Gastrocnemius medialis (tissue), 4 donors: Measurements from ENCODE around the gene NCAPG2. TPM values are rescaled to one million over a fixed set of nuclear protein-coding genes. Genes with fewer than 3 reads are reported as not detected.
"Not testable (repeated sequence)": the region's sequence is repeated elsewhere in the genome, so short reads cannot be mapped to it uniquely, and the experiment has no call there.

ENCODE experiments used
- ATAC-seq, 2 donors: fragments of 150-250 bp; one replicate each; pipeline ENCODE4 v1.9.1; 2016
- DNase-seq, 2 donors: peaks; one replicate each; pipeline ENCODE4 v3.0.0-alpha.2; 2019
- H3K27ac ChIP-seq, 4 donors: fragments of 200-600 bp; sonication (generic); 1 replicate in 1 of 4; 2 replicates in 3 of 4; pipeline ENCODE4 v1.5.1; 2016 to 2018; ENCODE audit warnings: mild to moderate bottlenecking in 2 of 4, moderate library complexity in 1 of 4
- H3K27me3 ChIP-seq, 3 donors: fragments of 200-600 bp; sonication (generic) in 2 of 3; 1 replicate in 1 of 3; 2 replicates in 2 of 3; pipeline versions ENCODE4 v1.5.1 to v1.6.0; 2016 to 2019; ENCODE audit warnings: mild to moderate bottlenecking in 1 of 3, moderate library complexity in 1 of 3
- H3K36me3 ChIP-seq, 2 donors: fragments of 200-600 bp; sonication (generic) in 1 of 2; one replicate each; pipeline ENCODE4 v1.5.1; 2017 to 2018
- H3K4me1 ChIP-seq, 2 donors: fragments of 200-600 bp; sonication (generic) in 1 of 2; one replicate each; pipeline ENCODE4 v1.5.1; 2016 to 2017; ENCODE audit warnings: mild to moderate bottlenecking in 2 of 2
- H3K4me3 ChIP-seq, 4 donors: fragments of 200-600 bp; sonication (generic) in 3 of 4; 1 replicate in 1 of 4; 2 replicates in 3 of 4; pipeline ENCODE4 v1.5.1; 2016 to 2019; ENCODE audit warnings: mild to moderate bottlenecking in 2 of 4
- H3K9me3 ChIP-seq, 3 donors: fragments of 200-600 bp; sonication (generic) in 2 of 3; 1 replicate in 1 of 3; 2 replicates in 2 of 3; pipeline ENCODE4 v1.5.1; 2016 to 2019
- CTCF ChIP-seq, 5 experiments: fragments of 450-650 bp in 3 of 5; fragments of 200-600 bp in 2 of 5; sonication (generic) in 2 of 5; IDR thresholded peaks in 4 of 5; conservative IDR thresholded peaks in 1 of 5; 1 replicate in 4 of 5; 2 replicates in 1 of 5; pipeline ENCODE4 v1.5.1; 2016 to 2019; ENCODE audit warnings: antibody characterized with exemption in 5 of 5, mild to moderate bottlenecking in 3 of 5, moderate library complexity in 3 of 5
- POLR2A ChIP-seq, 2 donors: fragments of 450-650 bp; IDR thresholded peaks; one replicate each; pipeline ENCODE4 v1.6.1; 2017; ENCODE audit warnings: antibody characterized with exemption in 2 of 2, mild to moderate bottlenecking in 2 of 2, moderate library complexity in 2 of 2
- in situ Hi-C, 4 donors: fragments of 200-750 bp; cut with MboI; loops; one replicate each; pipeline versions ENCODE4 v1.15.0 to v1.8.0; 2017; ENCODE audit warnings: low sequenced_read_pairs in 4 of 4
- intact Hi-C: fragments of 100-400 bp; cut with DNase I; formaldehyde crosslinking; loops from one replicate; pipeline ENCODE4 v1.15.1; 2023; ENCODE audit warnings: low total_unique reads
- total RNA-seq, 4 donors: library from RNA; depleted of rRNA; stranded (reverse); fragments of >200 nt; gene quantifications; one replicate each; pipeline versions ENCODE4 v1.1.0 to v1.2.3, GENCODE V29; 2016

NCAPG2 gene
- total RNA-seq, 4 donors from 2014 or later = 3.0 to 4.5 (median 3.9) TPM

GRCh38 chr7:158702944-158703343 is 1.7 kb downstream of the NCAPG2 start:
- no peak for DNase-seq
- no peak for TF ChIP-seq POLR2A (IDR thresholded peaks at IDR 0.05)
- Histone ChIP-seq H3K4me1 (peaks cover 0 to 17% of the 10 kb centered on the region in 2 donors), H3K9me3 (no peaks in the 10 kb centered on the region), H3K27me3 (no peaks in the 10 kb centered on the region), H3K36me3 (no peaks in the 10 kb centered on the region), H3K27ac (no peak overlapping the region), H3K4me3 (no peak overlapping the region)
- in situ Hi-C loops = loop anchor here in 1 of 4 donors (25.0 kb wide), 1 partner anchor 134 kb away; the partner anchor contains the start of gene ESYT2
- intact Hi-C loops = loop anchor here (5.0 kb wide), 3 partner anchors 79 to 1556 kb away; partner anchors contain the start of gene ESYT2
- ATAC-seq = no peak

GRCh38 chr7:158702196-158702595 is 2.4 kb downstream of the NCAPG2 start:
- Histone ChIP-seq H3K4me1 (peaks cover 0 to 17% of the 10 kb centered on the region in 2 donors), H3K27me3 (no peaks in the 10 kb centered on the region), H3K27ac (no peak overlapping the region), H3K9me3 (no peaks in the 10 kb centered on the region), H3K4me3 (no peak overlapping the region), H3K36me3 (no peaks in the 10 kb centered on the region)
- intact Hi-C loops = loop anchor here (5.0 kb wide), 3 partner anchors 80 to 1555 kb away; partner anchors contain the start of gene ESYT2
- ATAC-seq = no peak
- DNase-seq = no peak
- in situ Hi-C loops = loop anchor here in 1 of 4 donors (25.0 kb wide), 1 partner anchor 135 kb away; the partner anchor contains the start of gene ESYT2
- TF ChIP-seq POLR2A (IDR thresholded peaks at IDR 0.05) (no peak), CTCF (IDR thresholded peaks at IDR 0.05 in 4 of 5, conservative IDR thresholded peaks at IDR 0.05 in 1 of 5) (no peak)

- TF ChIP-seq POLR2A (IDR thresholded peaks at IDR 0.05) (no peak), CTCF (IDR thresholded peaks at IDR 0.05 in 4 of 5, conservative IDR thresholded peaks at IDR 0.05 in 1 of 5) (no peak)
- intact Hi-C loops = loop anchor here (5.0 kb wide), 3 partner anchors 82 to 1553 kb away; partner anchors contain the start of gene ESYT2
- no peak overlapping the region for H3K4me3 ChIP-seq
- H3K27ac ChIP-seq = no peak overlapping the region
- ATAC-seq = no peak
- no peaks in the 10 kb centered on the region for H3K9me3 ChIP-seq
- H3K36me3 ChIP-seq = no peaks in the 10 kb centered on the region
- peaks cover 0 to 11% of the 10 kb centered on the region in 2 donors for H3K4me1 ChIP-seq
- DNase-seq = no peak
- H3K27me3 ChIP-seq = no peaks in the 10 kb centered on the region
- in situ Hi-C loops = loop anchor here in 1 of 4 donors (25.0 kb wide), 1 partner anchor 137 kb away; the partner anchor contains the start of gene ESYT2
Observed at GRCh38 chr7:158700008-158700407, 4.6 kb downstream of the NCAPG2 start.

GRCh38 chr7:158699341-158699740 is 5.3 kb downstream of the NCAPG2 start:
- H3K4me3 ChIP-seq = no peak overlapping the region
- in situ Hi-C loops = loop anchor here in 1 of 4 donors (10.0 kb wide), 1 partner anchor 275 kb away; no protein-coding TSS in a partner anchor
- no peaks in the 10 kb centered on the region for H3K9me3 ChIP-seq
- H3K36me3 ChIP-seq = no peaks in the 10 kb centered on the region
- no peak overlapping the region for H3K27ac ChIP-seq
- intact Hi-C loops = no loop called here
- ATAC-seq (no peak), DNase-seq (no peak)
- no peaks in the 10 kb centered on the region for H3K27me3 ChIP-seq
- H3K4me1 ChIP-seq = peaks cover 0 to 11% of the 10 kb centered on the region in 2 donors
- TF ChIP-seq POLR2A (IDR thresholded peaks at IDR 0.05) (no peak), CTCF (IDR thresholded peaks at IDR 0.05 in 4 of 5, conservative IDR thresholded peaks at IDR 0.05 in 1 of 5) (no peak)

GRCh38 chr7:158698657-158699195 is 5.9 kb downstream of the NCAPG2 start:
- H3K9me3 ChIP-seq = no peaks in the 10 kb centered on the region
- H3K4me1 ChIP-seq = peaks cover 0 to 5% of the 10 kb centered on the region in 2 donors
- ATAC-seq = no peak
- no peaks in the 10 kb centered on the region for H3K27me3 ChIP-seq
- TF ChIP-seq CTCF (IDR thresholded peaks at IDR 0.05 in 4 of 5, conservative IDR thresholded peaks at IDR 0.05 in 1 of 5) = no peak
- TF ChIP-seq POLR2A (IDR thresholded peaks at IDR 0.05) = no peak
- no peaks in the 10 kb centered on the region for H3K36me3 ChIP-seq
- intact Hi-C loops = no loop called here
- DNase-seq = no peak
- in situ Hi-C loops = loop anchor here in 1 of 4 donors (10.0 kb wide), 1 partner anchor 276 kb away; no protein-coding TSS in a partner anchor
- H3K27ac ChIP-seq = no peak overlapping the region
- H3K4me3 ChIP-seq = no peak overlapping the region

GRCh38 chr7:158697597-158697996 is 7.0 kb downstream of the NCAPG2 start:
- not testable (repeated sequence) for H3K36me3 ChIP-seq, H3K27ac ChIP-seq, DNase-seq, ATAC-seq, H3K27me3 ChIP-seq, H3K9me3 ChIP-seq, H3K4me1 ChIP-seq, H3K4me3 ChIP-seq
- intact Hi-C loops = loop anchor here (2.0 kb wide), 1 partner anchor 279 kb away; no protein-coding TSS in a partner anchor
- in situ Hi-C loops = loop anchor here in 1 of 4 donors (10.0 kb wide), 1 partner anchor 277 kb away; no protein-coding TSS in a partner anchor
